K562 treated with DMSO at 1 percent for 48 hours (cell line): ENCODE results near the gene DHX32. TPM values are rescaled to one million over a fixed set of nuclear protein-coding genes. Genes with fewer than 3 reads are reported as not detected.

Experiments used
- total RNA-seq: library from RNA; unstranded; fragments of 300-600 nt; gene quantifications from 2 replicates; pipeline ENCODE4 v1.2.3, GENCODE V29; 2022; ENCODE audit warnings: low replicate concordance; ENCODE audit errors: extremely low read depth

The DHX32 gene, protein sequence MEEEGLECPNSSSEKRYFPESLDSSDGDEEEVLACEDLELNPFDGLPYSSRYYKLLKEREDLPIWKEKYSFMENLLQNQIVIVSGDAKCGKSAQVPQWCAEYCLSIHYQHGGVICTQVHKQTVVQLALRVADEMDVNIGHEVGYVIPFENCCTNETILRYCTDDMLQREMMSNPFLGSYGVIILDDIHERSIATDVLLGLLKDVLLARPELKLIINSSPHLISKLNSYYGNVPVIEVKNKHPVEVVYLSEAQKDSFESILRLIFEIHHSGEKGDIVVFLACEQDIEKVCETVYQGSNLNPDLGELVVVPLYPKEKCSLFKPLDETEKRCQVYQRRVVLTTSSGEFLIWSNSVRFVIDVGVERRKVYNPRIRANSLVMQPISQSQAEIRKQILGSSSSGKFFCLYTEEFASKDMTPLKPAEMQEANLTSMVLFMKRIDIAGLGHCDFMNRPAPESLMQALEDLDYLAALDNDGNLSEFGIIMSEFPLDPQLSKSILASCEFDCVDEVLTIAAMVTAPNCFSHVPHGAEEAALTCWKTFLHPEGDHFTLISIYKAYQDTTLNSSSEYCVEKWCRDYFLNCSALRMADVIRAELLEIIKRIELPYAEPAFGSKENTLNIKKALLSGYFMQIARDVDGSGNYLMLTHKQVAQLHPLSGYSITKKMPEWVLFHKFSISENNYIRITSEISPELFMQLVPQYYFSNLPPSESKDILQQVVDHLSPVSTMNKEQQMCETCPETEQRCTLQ
- not detected in 2 replicates for total RNA-seq

DNA sequence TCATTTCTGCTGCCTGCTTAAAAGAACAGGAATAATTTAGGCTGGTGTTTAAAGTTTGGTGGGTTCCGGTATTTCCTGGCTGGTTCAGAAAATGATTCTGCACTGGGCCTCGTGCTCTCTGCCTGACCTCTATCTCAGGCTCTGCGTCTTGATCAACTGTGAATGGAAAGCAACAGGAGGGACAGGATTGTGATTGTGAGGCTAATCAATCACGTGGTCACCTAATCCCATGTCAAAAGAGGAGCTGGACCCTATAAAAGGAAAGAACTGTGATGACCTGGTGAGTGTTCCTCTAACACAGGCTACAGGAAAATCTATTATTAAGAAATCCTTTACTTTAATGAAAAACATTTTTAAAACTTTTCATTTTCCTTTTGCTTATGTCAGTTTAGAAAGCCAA lies at the start of gene DHX32:
Gene DHX32 (minus strand): TSS at position 101 of the 400 bp plus-strand sequence. CDS start 468 bp downstream, outside the sequence.

DNA sequence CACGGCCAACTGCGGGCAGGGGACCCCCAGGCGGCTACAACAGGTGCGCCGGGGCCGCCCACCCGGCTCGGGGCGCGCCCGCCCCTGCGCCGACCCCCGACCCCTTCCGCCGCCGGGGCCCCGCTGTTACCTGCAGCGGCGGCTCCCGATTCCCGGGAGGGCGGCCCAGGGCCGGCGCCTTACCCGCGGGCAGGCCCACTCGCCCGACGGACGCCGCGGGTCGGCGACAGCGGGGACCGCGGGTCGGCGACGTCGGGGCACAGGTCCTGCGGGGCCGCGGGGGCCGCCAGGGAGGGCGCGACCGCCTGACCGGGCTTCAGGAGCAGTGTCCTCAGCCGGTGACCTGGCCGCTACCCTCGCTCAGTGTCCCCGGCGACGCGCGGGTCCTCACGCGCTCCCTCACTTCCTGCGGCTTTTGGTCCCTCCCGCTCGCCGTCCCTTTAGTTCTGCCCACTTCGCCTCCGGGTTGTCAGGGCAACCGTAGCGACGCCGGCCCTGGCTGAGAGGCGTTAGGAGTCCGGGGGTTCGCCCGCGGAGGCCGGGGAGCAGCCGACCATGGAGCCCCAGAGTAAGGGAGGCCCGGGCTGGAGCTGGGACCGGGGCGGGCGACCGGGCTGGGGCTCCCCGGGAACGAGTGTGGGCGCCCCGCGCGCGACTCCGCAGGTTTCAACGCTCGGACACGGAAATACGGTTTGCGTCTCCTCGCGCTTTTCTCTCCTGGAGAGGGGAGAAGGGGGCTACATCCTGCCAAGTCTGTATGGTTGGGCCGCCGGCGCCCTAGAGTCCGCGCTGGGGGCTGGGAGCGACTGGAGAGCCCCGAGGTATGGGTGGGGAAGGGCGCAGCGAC lies 15.2 kb upstream of the DHX32 start, which contains the start of gene FANK1:
Gene FANK1 (plus strand): TSS at position 477 of the 847 bp plus-strand sequence. CDS start 79 bp downstream, at position 556.

DNA sequence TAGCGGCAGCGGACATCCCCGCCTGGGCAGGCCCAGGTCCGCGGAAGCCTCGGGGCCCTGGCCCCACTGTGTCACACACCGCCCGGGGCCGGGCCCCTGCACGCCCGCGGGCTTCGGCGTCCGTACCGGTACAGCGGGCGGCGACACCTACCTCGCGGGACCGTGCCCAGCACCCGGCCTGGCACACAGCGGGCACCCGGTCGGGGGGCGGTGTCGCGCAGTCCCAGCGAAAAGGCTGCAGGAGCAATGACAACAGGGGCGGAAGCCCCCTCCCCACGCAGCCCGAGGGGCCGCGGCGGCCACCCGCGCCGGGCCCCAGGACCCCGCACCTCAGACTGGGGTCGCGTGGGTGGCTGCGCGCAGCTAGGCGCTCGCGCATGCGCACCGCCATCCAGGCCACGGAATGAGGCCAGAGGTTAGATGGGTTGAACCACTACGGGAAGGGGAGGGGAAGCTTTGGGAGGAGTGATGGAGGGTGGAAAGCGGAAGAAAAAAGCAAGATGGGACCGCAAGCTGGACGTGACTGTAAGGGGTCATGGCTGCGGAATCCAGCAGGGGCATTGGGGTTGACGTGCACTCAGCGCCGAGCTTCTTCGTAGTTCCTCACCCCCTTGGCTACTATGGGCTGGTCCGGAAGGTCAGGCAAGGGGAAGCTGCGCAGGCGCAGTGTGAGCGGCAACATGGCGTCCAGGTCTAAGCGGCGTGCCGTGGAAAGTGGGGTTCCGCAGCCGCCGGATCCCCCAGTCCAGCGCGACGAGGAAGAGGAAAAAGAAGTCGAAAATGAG lies 58.0 kb downstream of the DHX32 start, which contains the start of the genes BCCIP and UROS:
Gene BCCIP (plus strand): TSS at position 669 of the 785 bp plus-strand sequence. CDS start 12 bp downstream, at position 681.
Gene UROS (minus strand): TSS at position 381 of the 785 bp plus-strand sequence. CDS start 6,759 bp downstream, outside the sequence.

Other genes with a start within 250 kb of the DHX32 start
- gene TEX36, start 198.1 kb downstream of the DHX32 start, total RNA-seq = not detected in 2 replicates
- not detected in 2 replicates for gene EDRF1, start 161.6 kb downstream of the DHX32 start, total RNA-seq
- gene MMP21, start 105.5 kb downstream of the DHX32 start, total RNA-seq = not detected in 2 replicates
- not detected in 2 replicates for gene UROS, start 58.0 kb downstream of the DHX32 start, total RNA-seq
- not detected in 2 replicates for gene BCCIP, start 57.7 kb downstream of the DHX32 start, total RNA-seq
- not detected in 2 replicates for gene FANK1, start 15.3 kb upstream of the DHX32 start, total RNA-seq